GM12892 (cell line): ENCODE results near the gene GPR42.
A peak's percentile ranks its signal among the peaks of the same experiment; 100 is the strongest.
"Not testable (repeated sequence)": the region's sequence is repeated elsewhere in the genome, so short reads cannot be mapped to it uniquely, and the experiment has no call there.

ENCODE experiments used
- DNase-seq: peaks from one replicate; pipeline ENCODE4 v3.0.0; 2011; ENCODE audit not compliant: insufficient read length
- FAIRE-seq: peaks from 2 replicates; lab custom pipeline; 2011; peaks lifted over from hg19 to GRCh38; lab: Jason Lieb, UNC
- POLR2A ChIP-seq: IDR thresholded peaks from 2 replicates; pipeline ENCODE4 v1.6.1; 2011; ENCODE audit warnings: low read depth, low read length, control low read depth
- POLR2AphosphoS5 ChIP-seq: IDR thresholded peaks from 2 replicates; pipeline ENCODE4 v1.6.1; 2011; ENCODE audit warnings: low read depth, low read length, control low read depth
- TAF1 ChIP-seq: IDR thresholded peaks from 2 replicates; pipeline ENCODE4 v1.6.1; 2011; ENCODE audit warnings: low read depth, mild to moderate bottlenecking, control low read depth, low read length, borderline replicate concordance

GPR42 gene

DNA sequence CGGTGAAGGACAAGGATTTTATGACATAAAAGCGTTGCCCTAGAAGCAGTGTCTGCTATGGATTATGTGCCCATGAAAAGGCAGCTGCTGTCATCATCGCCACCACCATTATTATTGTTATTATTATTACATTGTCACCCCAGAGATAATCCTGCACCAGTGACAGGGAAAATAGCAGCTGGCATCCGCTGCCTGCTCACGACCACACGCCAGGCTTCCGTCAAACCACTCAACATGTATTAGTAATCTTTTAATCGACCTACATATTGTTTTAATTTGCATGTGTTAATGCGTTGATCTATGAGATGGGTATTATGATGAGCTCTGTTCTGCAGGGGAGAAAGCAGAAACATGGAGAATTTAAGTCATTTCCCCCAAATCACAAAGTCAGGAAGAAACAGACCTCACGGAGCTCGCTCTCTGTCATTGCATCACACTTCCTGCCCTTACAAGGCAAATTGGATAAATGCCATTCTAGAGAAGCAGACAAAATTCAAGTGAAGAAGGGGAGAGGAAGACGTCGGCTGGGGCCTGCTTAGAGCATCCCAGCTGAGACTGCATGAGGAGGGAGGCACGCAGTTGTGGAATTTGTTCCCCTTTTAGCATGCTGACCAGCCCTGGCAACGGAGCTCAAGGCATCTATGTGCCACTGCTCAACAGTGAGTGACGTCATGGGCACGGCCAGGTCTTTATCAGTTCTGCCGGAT, 12.8 kb upstream of the GPR42 start, which contains the start of gene FFAR3:
TSS of gene FFAR3 (plus strand) at position 594 of the 707 bp plus-strand sequence. CDS start 431 bp downstream, outside the sequence.
- FAIRE-seq, result no peak
- TF ChIP-seq POLR2A, result no peak
- no peak for TF ChIP-seq TAF1
- no peak for TF ChIP-seq POLR2AphosphoS5
- no peak for DNase-seq

DNA sequence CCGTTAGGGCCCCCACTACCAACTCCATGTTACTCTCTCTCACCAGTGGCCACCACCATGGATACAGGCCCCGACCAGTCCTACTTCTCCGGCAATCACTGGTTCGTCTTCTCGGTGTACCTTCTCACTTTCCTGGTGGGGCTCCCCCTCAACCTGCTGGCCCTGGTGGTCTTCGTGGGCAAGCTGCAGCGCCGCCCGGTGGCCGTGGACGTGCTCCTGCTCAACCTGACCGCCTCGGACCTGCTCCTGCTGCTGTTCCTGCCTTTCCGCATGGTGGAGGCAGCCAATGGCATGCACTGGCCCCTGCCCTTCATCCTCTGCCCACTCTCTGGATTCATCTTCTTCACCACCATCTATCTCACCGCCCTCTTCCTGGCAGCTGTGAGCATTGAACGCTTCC, 12.0 kb upstream of the GPR42 start:
- FAIRE-seq, result peak; percentile 14
- not testable (repeated sequence) for DNase-seq

DNA sequence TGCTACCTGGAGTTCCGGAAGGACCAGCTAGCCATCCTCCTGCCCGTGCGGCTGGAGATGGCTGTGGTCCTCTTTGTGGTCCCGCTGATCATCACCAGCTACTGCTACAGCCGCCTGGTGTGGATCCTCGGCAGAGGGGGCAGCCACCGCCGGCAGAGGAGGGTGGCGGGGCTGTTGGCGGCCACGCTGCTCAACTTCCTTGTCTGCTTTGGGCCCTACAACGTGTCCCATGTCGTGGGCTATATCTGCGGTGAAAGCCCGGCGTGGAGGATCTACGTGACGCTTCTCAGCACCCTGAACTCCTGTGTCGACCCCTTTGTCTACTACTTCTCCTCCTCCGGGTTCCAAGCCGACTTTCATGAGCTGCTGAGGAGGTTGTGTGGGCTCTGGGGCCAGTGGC, 11.5 kb upstream of the GPR42 start:
- not testable (repeated sequence) for DNase-seq
- FAIRE-seq, result peak; percentile 36

DNA sequence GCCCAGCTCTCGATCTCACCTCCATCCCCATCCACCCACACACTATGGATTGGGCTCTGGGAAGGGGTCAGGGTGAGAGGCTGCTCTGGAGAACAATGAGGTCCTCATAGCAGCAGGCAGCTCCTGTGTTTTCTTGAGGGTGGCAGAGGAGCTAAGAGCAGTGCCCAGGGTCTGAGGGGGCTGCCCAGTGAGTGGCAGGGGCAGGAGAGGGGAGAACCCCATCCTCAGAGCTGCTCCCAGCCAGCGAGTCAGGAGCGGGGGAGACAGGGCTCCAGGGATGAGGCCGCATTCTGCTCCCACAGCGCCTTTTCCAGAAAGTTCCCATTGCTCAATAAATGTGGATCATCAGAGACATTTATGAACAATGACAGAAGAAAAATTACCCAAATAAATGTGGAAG, 10.8 kb upstream of the GPR42 start:
- DNase-seq, FAIRE-seq: not testable (repeated sequence)

DNA sequence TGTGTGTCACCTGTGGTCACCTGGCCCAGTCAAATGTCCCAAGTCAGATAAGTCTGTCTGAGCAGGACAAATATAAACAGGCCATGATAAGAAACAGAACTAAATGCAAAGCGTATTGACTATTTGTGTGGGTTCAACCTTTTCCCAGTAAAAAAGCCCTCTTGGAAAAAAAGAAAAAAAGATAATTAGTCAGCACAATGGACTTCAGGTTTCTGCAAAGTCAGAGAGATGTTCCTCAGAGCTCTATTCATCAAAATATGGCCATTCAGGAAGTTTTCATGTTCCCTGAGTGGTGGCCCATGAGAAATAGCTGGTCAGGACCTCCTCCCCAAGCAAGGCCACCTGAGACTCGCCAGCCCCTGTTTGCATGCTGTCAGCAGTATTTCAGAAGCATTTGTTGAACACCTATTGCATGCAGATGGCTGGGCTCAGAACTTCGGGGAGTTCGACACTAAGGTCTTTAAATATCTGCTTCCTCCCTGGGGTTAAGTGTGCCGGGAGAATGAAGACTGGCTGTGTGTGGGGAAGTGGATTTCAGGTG, 9.9 kb upstream of the GPR42 start:
- DNase-seq (no peak), FAIRE-seq (no peak)
- no peak for TF ChIP-seq POLR2AphosphoS5
- TF ChIP-seq TAF1, result no peak
- no peak for TF ChIP-seq POLR2A

DNA sequence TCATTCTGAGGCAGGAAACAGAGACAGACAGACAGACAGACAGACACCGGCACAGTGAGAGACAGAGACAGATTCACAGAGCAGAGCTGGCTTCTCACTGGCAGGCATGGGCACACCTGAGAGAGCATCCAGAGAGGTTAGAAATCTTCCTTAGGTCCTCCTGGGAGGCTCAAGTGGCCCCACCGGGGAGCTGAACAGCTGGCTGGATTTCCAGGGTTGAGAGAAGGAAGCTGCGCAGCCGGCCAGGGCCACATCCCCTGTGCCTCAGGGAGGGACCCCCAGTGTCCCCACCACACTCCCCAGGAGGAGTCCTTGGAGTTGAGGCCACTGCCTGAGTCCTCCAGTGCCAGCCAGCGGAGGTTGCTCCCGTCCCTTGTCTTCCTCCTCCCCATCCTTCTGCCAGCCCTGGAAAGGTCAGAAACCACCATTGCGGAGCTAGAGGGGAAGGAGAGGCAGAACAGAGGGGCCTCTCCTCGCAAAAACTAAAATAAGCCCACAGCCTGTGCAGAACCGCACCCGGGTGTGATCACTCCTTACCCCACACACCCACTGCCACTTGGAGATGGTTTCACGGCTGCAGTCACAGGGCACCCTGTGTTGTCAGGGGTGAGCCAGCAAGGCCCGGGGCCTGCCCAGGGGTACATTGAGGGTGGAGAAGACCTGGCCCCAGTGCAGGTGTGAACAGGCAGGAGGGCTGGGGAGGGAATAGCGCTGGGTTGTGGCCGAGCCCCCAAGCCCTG, 8.4 kb upstream of the GPR42 start:
- DNase-seq, result no peak
- no peak for FAIRE-seq

DNA sequence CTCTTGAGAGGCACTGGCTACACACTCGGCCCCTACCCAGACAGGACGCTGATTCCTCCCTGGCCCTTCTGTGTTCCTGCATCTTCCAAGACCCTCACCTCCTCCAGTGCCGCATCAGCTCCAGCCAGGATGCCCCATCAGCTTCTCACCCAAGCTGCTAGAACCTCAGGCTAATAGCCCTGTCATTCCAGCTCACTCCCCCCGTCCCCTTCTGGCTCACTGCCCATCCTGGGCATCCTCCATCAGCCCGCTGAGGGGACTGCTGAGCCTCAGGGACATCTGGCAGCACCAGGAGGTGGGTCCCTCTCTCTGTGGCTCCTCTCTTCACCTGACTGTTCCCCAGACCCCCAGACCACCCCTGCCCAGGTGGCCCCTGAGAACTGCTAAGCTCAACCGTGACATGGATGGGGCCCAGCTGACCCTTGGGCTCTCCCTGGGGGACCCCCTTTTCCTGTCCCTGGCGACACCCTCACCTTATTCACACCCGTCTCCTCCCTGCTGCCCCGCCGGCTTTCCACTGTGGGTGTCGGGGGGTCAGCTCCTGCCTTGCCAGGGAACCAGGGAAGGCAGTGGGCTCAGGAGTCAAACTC, 7.8 kb upstream of the GPR42 start:
- no peak for DNase-seq
- FAIRE-seq, result peak; percentile 9
- TF ChIP-seq TAF1, result no peak

More for the DNA sequence above, 8.4 kb upstream of the GPR42 start:
- TF ChIP-seq TAF1, result no peak
- no peak for TF ChIP-seq POLR2AphosphoS5
- no peak for TF ChIP-seq POLR2A

DNA sequence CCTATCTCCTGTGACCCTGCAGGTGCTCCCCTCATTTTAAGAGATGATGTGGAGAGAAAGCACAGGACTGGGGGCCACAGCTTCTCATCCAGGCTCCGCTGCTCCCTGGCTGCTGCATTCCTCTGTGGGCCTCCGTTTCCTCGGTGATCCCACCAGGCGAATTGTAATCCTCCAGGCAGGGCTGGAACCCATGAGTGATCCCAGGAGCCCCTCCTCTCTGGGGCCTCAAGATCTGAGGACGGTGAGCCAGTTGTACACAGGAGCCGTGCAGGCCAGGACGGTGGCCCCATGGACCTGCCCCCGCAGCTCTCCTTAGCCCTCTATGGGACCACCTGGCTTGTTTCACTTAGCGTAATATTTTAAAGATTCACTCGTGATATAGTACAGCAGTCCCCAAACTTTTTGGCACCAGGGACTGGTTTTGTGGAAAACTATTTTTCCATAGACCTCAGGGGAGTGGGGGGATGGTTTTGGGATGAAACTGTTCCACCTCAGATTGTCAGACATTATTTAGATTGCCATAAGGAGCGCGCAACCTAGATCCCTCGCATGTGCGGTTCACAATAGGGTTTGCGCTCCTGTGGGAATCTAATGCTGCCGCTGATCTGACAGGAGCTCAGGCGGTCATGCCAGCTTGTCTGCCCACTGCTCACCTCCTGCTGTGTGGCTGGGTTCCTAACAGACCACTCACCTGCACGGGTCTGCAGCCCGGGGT, 7.0 kb upstream of the GPR42 start:
- TF ChIP-seq POLR2A, result no peak
- no peak for TF ChIP-seq POLR2AphosphoS5
- TF ChIP-seq TAF1, result no peak
- FAIRE-seq (no peak), DNase-seq (no peak)

DNA sequence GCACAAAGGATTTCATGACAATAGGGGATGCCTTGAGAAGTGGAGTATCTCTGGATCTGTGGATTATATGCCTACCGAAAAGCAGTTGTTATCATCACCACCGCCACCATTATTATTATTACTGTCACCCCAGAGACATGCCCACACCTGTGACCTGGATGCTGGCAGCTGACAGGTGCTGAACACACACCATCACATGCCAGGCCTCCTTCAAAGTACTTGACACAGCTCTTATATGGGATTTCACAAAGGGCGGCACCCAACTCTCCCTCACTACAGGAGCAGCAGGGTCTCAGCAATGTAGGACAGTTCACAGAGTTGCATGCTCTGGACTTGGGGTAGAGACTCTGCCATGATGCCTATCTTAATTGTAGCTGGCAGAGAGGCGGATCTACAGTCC, 5.6 kb upstream of the GPR42 start:
- no peak for TF ChIP-seq POLR2AphosphoS5
- TF ChIP-seq TAF1, result no peak
- no peak for TF ChIP-seq POLR2A
- FAIRE-seq, result no peak
- DNase-seq, result no peak

DNA sequence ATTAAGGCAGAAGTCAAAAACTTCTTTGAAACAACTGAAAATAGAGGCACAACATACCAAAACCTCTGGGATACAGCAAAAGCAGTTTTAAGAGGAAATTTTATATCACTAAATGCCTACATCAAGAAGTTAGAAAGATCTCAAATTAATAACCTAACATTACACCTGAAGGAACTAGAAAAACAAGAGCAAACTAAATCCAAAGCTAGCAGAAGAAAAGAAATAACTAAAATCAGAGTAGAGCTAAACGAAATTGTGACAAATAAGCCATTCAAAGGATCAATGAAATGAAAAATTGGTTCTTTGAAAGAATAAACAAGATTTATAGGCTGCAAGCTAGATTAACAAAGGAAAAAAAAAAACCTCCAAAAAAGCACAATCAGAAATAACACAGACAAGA, 2.5 kb upstream of the GPR42 start:
- no peak for TF ChIP-seq TAF1
- no peak for TF ChIP-seq POLR2A
- TF ChIP-seq POLR2AphosphoS5, result no peak
- FAIRE-seq (no peak), DNase-seq (no peak)

DNA sequence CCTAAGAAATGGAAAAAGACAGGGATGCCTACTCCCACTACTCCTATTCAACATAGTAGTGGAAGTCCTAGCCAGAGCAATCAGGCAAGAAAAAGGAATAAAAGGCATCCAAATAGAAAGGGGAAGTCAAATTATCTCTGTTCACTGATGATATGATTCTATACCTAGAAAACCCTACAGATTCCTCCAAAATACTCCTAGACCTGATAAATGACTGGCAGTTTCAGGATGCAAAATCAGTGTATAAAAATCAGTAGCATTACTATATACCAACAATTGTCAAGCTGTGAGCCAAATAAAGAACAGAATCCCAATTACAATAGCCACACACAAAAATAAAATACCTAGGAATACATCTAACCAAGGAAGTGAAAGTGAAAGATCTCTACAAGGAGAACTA, 1.3 kb upstream of the GPR42 start:
- no peak for FAIRE-seq
- no peak for DNase-seq

More for the DNA sequence above, 1.3 kb upstream of the GPR42 start:
- TF ChIP-seq POLR2AphosphoS5, result no peak
- no peak for TF ChIP-seq TAF1
- no peak for TF ChIP-seq POLR2A
